NCI-H510A treated with DMSO at 0.1 percent for 48 hours (cell line): ENCODE results near the gene FNIP1.
"Not testable (repeated sequence)": the region's sequence is repeated elsewhere in the genome, so short reads cannot be mapped to it uniquely, and the experiment has no call there.

Experiments
- DNase-seq: peaks from one replicate; lab custom pipeline; 2025; lab: John Stamatoyannopoulos, UW

The FNIP1 gene

GRCh38 chr5:131607418-131607817 lies 189.4 kb downstream of the FNIP1 start:
- DNase-seq: no peak

GRCh38 chr5:131605086-131605485 lies 191.7 kb downstream of the FNIP1 start:
- DNase-seq: no peak

GRCh38 chr5:131595088-131596033 lies 201.5 kb downstream of the FNIP1 start:
- DNase-seq: no peak

- no peak for DNase-seq
Measured at GRCh38 chr5:131593921-131594320, 202.9 kb downstream of the FNIP1 start.

- DNase-seq: not testable (repeated sequence)
Measured at GRCh38 chr5:131593436-131593835, 203.4 kb downstream of the FNIP1 start.
